Astrocyte (in vitro differentiated cells and primary cell): ENCODE results near the gene KIF21A. TPM values are rescaled to one million over a fixed set of nuclear protein-coding genes. Genes with fewer than 3 reads are reported as not detected.
"Not testable (repeated sequence)": the region's sequence is repeated elsewhere in the genome, so short reads cannot be mapped to it uniquely, and the experiment has no call there.

Experiments used
- DNase-seq: peaks from one replicate; pipeline ENCODE4 v3.0.0-alpha.2; 2010; ENCODE audit warnings: low read depth
- FAIRE-seq: peaks from 2 replicates; lab custom pipeline; 2011; peaks lifted over from hg19 to GRCh38; lab: Jason Lieb, UNC
- H2AFZ ChIP-seq: 2 replicates; pipeline ENCODE4 v1.6.0; 2012; ENCODE audit warnings: low read depth, low read length, inconsistent platforms
- H3K27ac ChIP-seq: 2 replicates; pipeline ENCODE4 v1.5.1; 2011; ENCODE audit warnings: low read depth, low read length, inconsistent platforms
- H3K27me3 ChIP-seq: 2 replicates; pipeline ENCODE4 v1.6.0; 2011; ENCODE audit warnings: low read length, inconsistent platforms; ENCODE audit not compliant: insufficient read depth
- H3K36me3 ChIP-seq: 2 replicates; pipeline ENCODE4 v1.5.1; 2011; ENCODE audit warnings: low read length, inconsistent platforms; ENCODE audit not compliant: insufficient read depth
- H3K4me1 ChIP-seq: 2 replicates; pipeline ENCODE4 v1.5.1; 2011; ENCODE audit warnings: low read length, inconsistent platforms; ENCODE audit not compliant: insufficient read depth
- H3K4me2 ChIP-seq: 2 replicates; pipeline ENCODE4 v1.6.0; 2012; ENCODE audit warnings: low read length, inconsistent platforms
- H3K4me3 ChIP-seq: 2 replicates; pipeline ENCODE4 v1.5.1; 2011; ENCODE audit warnings: low read depth, mild to moderate bottlenecking, low read length, inconsistent platforms; ENCODE audit not compliant: insufficient read depth
- H3K79me2 ChIP-seq: 2 replicates; pipeline ENCODE4 v1.6.0; 2012; ENCODE audit warnings: mild to moderate bottlenecking, low read length, inconsistent platforms; ENCODE audit not compliant: insufficient read depth
- H3K9ac ChIP-seq: 2 replicates; pipeline ENCODE4 v1.6.0; 2012; ENCODE audit warnings: mild to moderate bottlenecking, low read length, inconsistent platforms
- H3K9me3 ChIP-seq: 2 replicates; pipeline ENCODE4 v1.5.1; 2012; ENCODE audit warnings: low read depth, mild to moderate bottlenecking, low read length, inconsistent platforms; ENCODE audit not compliant: insufficient read depth
- H4K20me1 ChIP-seq: 2 replicates; pipeline ENCODE4 v1.6.0; 2012; ENCODE audit warnings: low read length, inconsistent platforms; ENCODE audit not compliant: insufficient read depth
- H3K27ac Mint-ChIP-seq: one replicate; pipeline ENCODE4 v1.8.0; 2021; ENCODE audit warnings: mild to moderate bottlenecking, mixed read lengths; ENCODE audit not compliant: unreplicated experiment
- H3K27me3 Mint-ChIP-seq: one replicate; pipeline ENCODE4 v1.8.0; 2021; ENCODE audit warnings: low read depth, mixed read lengths; ENCODE audit not compliant: unreplicated experiment
- H3K36me3 Mint-ChIP-seq: one replicate; pipeline ENCODE4 v1.8.0; 2021; ENCODE audit warnings: low read depth, mixed read lengths; ENCODE audit not compliant: unreplicated experiment
- H3K4me1 Mint-ChIP-seq: one replicate; pipeline ENCODE4 v1.8.0; 2021; ENCODE audit warnings: low read depth, mixed read lengths; ENCODE audit not compliant: unreplicated experiment
- H3K4me3 Mint-ChIP-seq: one replicate; pipeline ENCODE4 v1.8.0; 2021; ENCODE audit warnings: mild to moderate bottlenecking, moderate library complexity, mixed read lengths; ENCODE audit not compliant: unreplicated experiment
- H3K9me3 Mint-ChIP-seq: one replicate; pipeline ENCODE4 v1.8.0; 2021; ENCODE audit warnings: mild to moderate bottlenecking, mixed read lengths; ENCODE audit not compliant: unreplicated experiment
- CTCF ChIP-seq: IDR thresholded peaks from 2 replicates; pipeline ENCODE4 v1.5.1; 2011; ENCODE audit warnings: low read depth, mild to moderate bottlenecking, inconsistent platforms, low read length, moderate library complexity; ENCODE audit not compliant: insufficient read depth
- EZH2 ChIP-seq: IDR thresholded peaks from 2 replicates; pipeline ENCODE4 v1.6.1; 2012; ENCODE audit warnings: mild to moderate bottlenecking, low read length, inconsistent platforms; ENCODE audit not compliant: insufficient read depth
- total RNA-seq: library from RNA; stranded (reverse); gene quantifications from 2 replicates; pipeline ENCODE4 v1.2.1, GENCODE V29; 2021

The KIF21A gene
- total RNA-seq, 1 donor from 2014 or later = 26.3 TPM

- no peaks in the 10 kb centered on the region for H3K27me3 Mint-ChIP-seq
Measured at GRCh38 chr12:39296496-39296895, 146.4 kb downstream of the KIF21A start.

GRCh38 chr12:39295593-39295992, 147.3 kb downstream of the KIF21A start:
- not testable (repeated sequence) for H3K79me2 ChIP-seq, H3K27ac ChIP-seq, DNase-seq, H2AFZ ChIP-seq, H3K27me3 Mint-ChIP-seq, H3K4me3 Mint-ChIP-seq, H3K27me3 ChIP-seq, H3K4me1 Mint-ChIP-seq, H3K9ac ChIP-seq, H3K36me3 ChIP-seq, H3K27ac Mint-ChIP-seq, H3K4me1 ChIP-seq, H3K9me3 Mint-ChIP-seq, H3K36me3 Mint-ChIP-seq, H3K4me2 ChIP-seq, FAIRE-seq, H3K9me3 ChIP-seq, H4K20me1 ChIP-seq, H3K4me3 ChIP-seq

More at GRCh38 chr12:39296496-39296895, 146.4 kb downstream of the KIF21A start:
- H3K79me2 ChIP-seq = no peaks in the 10 kb centered on the region
- no peak overlapping the region for H3K9ac ChIP-seq
- H3K27ac ChIP-seq = no peak overlapping the region
- Mint-ChIP-seq H3K27ac (no peak overlapping the region), H3K36me3 (no peaks in the 10 kb centered on the region), H3K4me1 (peaks cover 4% of the 10 kb centered on the region), H3K4me3 (no peak overlapping the region), H3K9me3 (no peaks in the 10 kb centered on the region)
- no peaks in the 10 kb centered on the region for H3K4me1 ChIP-seq
- no peaks in the 10 kb centered on the region for H3K9me3 ChIP-seq
- no peaks in the 10 kb centered on the region for H3K27me3 ChIP-seq
- no peaks in the 10 kb centered on the region for H3K36me3 ChIP-seq
- no peak overlapping the region for H3K4me2 ChIP-seq
- H3K4me3 ChIP-seq = no peak overlapping the region
- TF ChIP-seq EZH2 (no peak), CTCF (no peak)
- DNase-seq (no peak), FAIRE-seq (no peak)
- H2AFZ ChIP-seq = no peak overlapping the region
- no peaks in the 10 kb centered on the region for H4K20me1 ChIP-seq

- H3K36me3 Mint-ChIP-seq = no peaks in the 10 kb centered on the region
- no peak for TF ChIP-seq CTCF
- no peak for TF ChIP-seq EZH2
- Histone ChIP-seq H3K4me3 (no peak overlapping the region), H3K4me2 (no peak overlapping the region), H3K79me2 (no peaks in the 10 kb centered on the region), H4K20me1 (no peaks in the 10 kb centered on the region), H2AFZ (no peak overlapping the region), H3K9ac (no peak overlapping the region), H3K9me3 (no peaks in the 10 kb centered on the region), H3K27me3 (no peaks in the 10 kb centered on the region), H3K36me3 (no peaks in the 10 kb centered on the region), H3K4me1 (no peaks in the 10 kb centered on the region), H3K27ac (no peak overlapping the region)
- DNase-seq (no peak), FAIRE-seq (no peak)
- H3K4me1 Mint-ChIP-seq = peaks cover 4% of the 10 kb centered on the region
- H3K27ac Mint-ChIP-seq = no peak overlapping the region
- no peak overlapping the region for H3K4me3 Mint-ChIP-seq
- H3K27me3 Mint-ChIP-seq = no peaks in the 10 kb centered on the region
- no peaks in the 10 kb centered on the region for H3K9me3 Mint-ChIP-seq
Measured at GRCh38 chr12:39294715-39295114, 148.2 kb downstream of the KIF21A start.
